ENCODE data around the gene VSTM2B.

DNA sequence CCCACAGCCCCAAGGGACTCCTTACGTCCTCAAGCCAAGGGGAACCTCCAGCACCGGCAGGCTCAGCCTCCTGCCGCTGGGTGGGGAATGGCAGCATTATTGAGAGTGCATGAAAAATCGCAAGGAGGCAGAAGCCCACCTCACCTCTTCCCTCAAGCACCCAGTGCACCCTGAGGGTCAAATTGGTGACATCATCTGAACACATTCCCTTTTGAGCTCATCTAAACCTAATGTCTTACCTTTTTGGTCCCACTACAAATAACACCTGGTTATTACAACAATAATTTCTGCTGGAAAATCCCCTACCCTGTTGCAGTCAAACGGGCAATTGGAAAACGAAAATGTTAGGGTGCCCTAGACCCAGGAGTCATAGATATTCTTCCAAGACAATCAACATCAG lies 68.1 kb downstream of the VSTM2B start:
- TF ChIP-seq, protein P1, sequence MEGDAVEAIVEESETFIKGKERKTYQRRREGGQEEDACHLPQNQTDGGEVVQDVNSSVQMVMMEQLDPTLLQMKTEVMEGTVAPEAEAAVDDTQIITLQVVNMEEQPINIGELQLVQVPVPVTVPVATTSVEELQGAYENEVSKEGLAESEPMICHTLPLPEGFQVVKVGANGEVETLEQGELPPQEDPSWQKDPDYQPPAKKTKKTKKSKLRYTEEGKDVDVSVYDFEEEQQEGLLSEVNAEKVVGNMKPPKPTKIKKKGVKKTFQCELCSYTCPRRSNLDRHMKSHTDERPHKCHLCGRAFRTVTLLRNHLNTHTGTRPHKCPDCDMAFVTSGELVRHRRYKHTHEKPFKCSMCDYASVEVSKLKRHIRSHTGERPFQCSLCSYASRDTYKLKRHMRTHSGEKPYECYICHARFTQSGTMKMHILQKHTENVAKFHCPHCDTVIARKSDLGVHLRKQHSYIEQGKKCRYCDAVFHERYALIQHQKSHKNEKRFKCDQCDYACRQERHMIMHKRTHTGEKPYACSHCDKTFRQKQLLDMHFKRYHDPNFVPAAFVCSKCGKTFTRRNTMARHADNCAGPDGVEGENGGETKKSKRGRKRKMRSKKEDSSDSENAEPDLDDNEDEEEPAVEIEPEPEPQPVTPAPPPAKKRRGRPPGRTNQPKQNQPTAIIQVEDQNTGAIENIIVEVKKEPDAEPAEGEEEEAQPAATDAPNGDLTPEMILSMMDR (conservative IDR thresholded peaks at IDR 0.05) = no peak
- TF ChIP-seq EZH2 (IDR thresholded peaks at IDR 0.05; ENCODE audit: low read depth) = no peak
